Inflammatory macrophage treated with lipopolysaccharide for 1 hour (primary cell): Measurements from ENCODE around the gene PSTK.

ENCODE experiments used
- DNase-seq, 2 donors: peaks; one replicate each; pipeline ENCODE4 v3.0.0-alpha.2; 2020 to 2022

Gene PSTK

GRCh38 chr10:123021517-123021916, 41.3 kb downstream of the PSTK start:
- peak in 1 of 2 donors; percentile 16 for DNase-seq

GRCh38 chr10:123024540-123024939, 44.3 kb downstream of the PSTK start:
- DNase-seq: no peak

GRCh38 chr10:123026302-123026701, 46.1 kb downstream of the PSTK start:
- no peak for DNase-seq

GRCh38 chr10:123027861-123028260, 47.7 kb downstream of the PSTK start:
- peak; percentile 35 to 46 for DNase-seq

- DNase-seq: no peak
Observed at GRCh38 chr10:123031124-123031523, 50.9 kb downstream of the PSTK start.

- no peak for DNase-seq
Observed at GRCh38 chr10:123034332-123034731, 54.1 kb downstream of the PSTK start.

GRCh38 chr10:123035467-123036086, 55.4 kb downstream of the PSTK start:
- no peak for DNase-seq

- peak in 1 of 2 donors; percentile 8 for DNase-seq
Observed at GRCh38 chr10:123038782-123039631, 58.8 kb downstream of the PSTK start.

- DNase-seq: no peak
Observed at GRCh38 chr10:123039632-123039930, 59.4 kb downstream of the PSTK start.
